GM12865 (cell line): ENCODE results near the gene DHX35.
A peak's percentile ranks its signal among the peaks of the same experiment; 100 is the strongest.

Experiments
- DNase-seq: peaks from one replicate; pipeline ENCODE4 v3.0.0; 2010; ENCODE audit warnings: low read depth
- H3K4me3 ChIP-seq: 2 replicates; pipeline ENCODE4 v1.5.1; 2011; ENCODE audit warnings: mild to moderate bottlenecking, low read depth, low read length, control low read depth
- CTCF ChIP-seq: IDR thresholded peaks from 2 replicates; pipeline ENCODE4 v1.5.1; 2011; ENCODE audit warnings: low read length, control low read depth, low read depth, inconsistent platforms; ENCODE audit not compliant: insufficient read depth; ENCODE audit errors: missing control alignments

DHX35 gene

GRCh38 chr20:39075731-39076130 lies 113.6 kb downstream of the DHX35 start:
- TF ChIP-seq CTCF = no peak
- no peak overlapping the region for H3K4me3 ChIP-seq
- no peak for DNase-seq

GRCh38 chr20:39076958-39077357 lies 114.8 kb downstream of the DHX35 start:
- TF ChIP-seq CTCF = no peak

GRCh38 chr20:39080326-39080725 lies 118.2 kb downstream of the DHX35 start:
- no peak for DNase-seq
- no peak overlapping the region for H3K4me3 ChIP-seq
- TF ChIP-seq CTCF = no peak

More at GRCh38 chr20:39076958-39077357, 114.8 kb downstream of the DHX35 start:
- H3K4me3 ChIP-seq = no peak overlapping the region
- DNase-seq = no peak

GRCh38 chr20:39081255-39081654 lies 119.1 kb downstream of the DHX35 start:
- DNase-seq = peak; percentile 82
- no peak overlapping the region for H3K4me3 ChIP-seq
- TF ChIP-seq CTCF = peak; percentile 91

- no peak for TF ChIP-seq CTCF
- no peak for DNase-seq
- H3K4me3 ChIP-seq = no peak overlapping the region
Observed at GRCh38 chr20:39082622-39083398, 120.7 kb downstream of the DHX35 start.

GRCh38 chr20:39083761-39084160 lies 121.6 kb downstream of the DHX35 start:
- H3K4me3 ChIP-seq = no peak overlapping the region
- TF ChIP-seq CTCF = no peak
- no peak for DNase-seq

- no peak overlapping the region for H3K4me3 ChIP-seq
- TF ChIP-seq CTCF = no peak
- DNase-seq = no peak
Observed at GRCh38 chr20:39089029-39089428, 126.9 kb downstream of the DHX35 start.
